HepG2 (cell line): ENCODE data around the gene PRR19. TPM values are rescaled to one million over a fixed set of nuclear protein-coding genes. Genes with fewer than 3 reads are reported as not detected.
A peak's percentile ranks its signal among the peaks of the same experiment; 100 is the strongest.

ENCODE experiments used
- ATF4 ChIP-seq, 2 experiments: fragments of 450-650 bp in 1 of 2; sonication (generic) in 1 of 2; formaldehyde crosslinking; IDR thresholded peaks; 2 replicates each; pipeline versions ENCODE4 v1.5.0 to v1.8.0; 2020 to 2022; ENCODE audit warnings: mild to moderate bottlenecking in 1 of 2, missing genetic modification reagents in 1 of 2
- FOXP1 ChIP-seq, 2 experiments: fragments of 450-650 bp in 1 of 2; IDR thresholded peaks; 2 replicates each; pipeline ENCODE4 v1.6.1; 2017 to 2018; ENCODE audit warnings: antibody characterized with exemption in 1 of 2
- GABPA ChIP-seq, 2 experiments: IDR thresholded peaks; 2 replicates each; pipeline ENCODE4 v1.6.1; 2011 to 2016; ENCODE audit warnings: low read depth in 2 of 2, low read length in 1 of 2, missing biosample characterization in 1 of 2, missing genetic modification characterization in 1 of 2
- HNRNPK ChIP-seq: fragments of 200-400 bp; formaldehyde crosslinking; IDR thresholded peaks from 2 replicates; pipeline ENCODE4 v1.6.1; 2018; ENCODE audit warnings: low read length, low read depth, moderate library complexity, mild to moderate bottlenecking; ENCODE audit not compliant: poor library complexity, severe bottlenecking
- KLF15 ChIP-seq: sonication (generic); formaldehyde crosslinking; IDR thresholded peaks from 2 replicates; pipeline ENCODE4 v1.8.1; 2023; ENCODE audit warnings: borderline replicate concordance, mild to moderate bottlenecking, inconsistent platforms, missing genetic modification reagents, mixed read lengths
- NFE2 ChIP-seq: sonication (generic); formaldehyde crosslinking; IDR thresholded peaks from 2 replicates; pipeline ENCODE4 v1.4.0; 2020; ENCODE audit warnings: missing genetic modification reagents
- NFKBIZ ChIP-seq: IDR thresholded peaks from 2 replicates; pipeline ENCODE4 v1.6.1; 2018; ENCODE audit warnings: missing genetic modification reagents, missing compliant biosample characterization
- PAWR ChIP-seq: sonication (generic); formaldehyde crosslinking; IDR thresholded peaks from 2 replicates; pipeline ENCODE4 v1.4.0; 2020; ENCODE audit warnings: missing genetic modification reagents, mild to moderate bottlenecking, borderline replicate concordance
- PPARG ChIP-seq: conservative IDR thresholded peaks from 2 replicates; pipeline ENCODE4 v1.6.1; 2016; ENCODE audit warnings: missing biosample characterization, missing genetic modification reagents
- THRA ChIP-seq: sonication (generic); formaldehyde crosslinking; IDR thresholded peaks from 2 replicates; pipeline ENCODE4 v1.4.0; 2020; ENCODE audit warnings: missing genetic modification reagents, borderline replicate concordance
- TRIM24 ChIP-seq: sonication (generic); formaldehyde crosslinking; IDR thresholded peaks from 2 replicates; pipeline ENCODE4 v1.8.0; 2022; ENCODE audit warnings: mild to moderate bottlenecking, missing genetic modification reagents
- ZC3H13 ChIP-seq: sonication (generic); formaldehyde crosslinking; IDR thresholded peaks from 2 replicates; pipeline ENCODE4 v1.8.1; 2023; ENCODE audit warnings: mild to moderate bottlenecking, missing genetic modification reagents, moderate library complexity
- ZIK1 ChIP-seq: sonication (generic); formaldehyde crosslinking; IDR thresholded peaks from 2 replicates; pipeline ENCODE4 v1.5.0; 2020; ENCODE audit warnings: mild to moderate bottlenecking, low read depth, missing genetic modification reagents, borderline replicate concordance
- ZKSCAN5 ChIP-seq: sonication (generic); formaldehyde crosslinking; IDR thresholded peaks from 2 replicates; pipeline ENCODE4 v1.5.1; 2020; ENCODE audit warnings: mild to moderate bottlenecking, missing genetic modification reagents
- ZNF230 ChIP-seq: sonication (generic); formaldehyde crosslinking; IDR thresholded peaks from 2 replicates; pipeline ENCODE4 v1.4.0; 2020; ENCODE audit warnings: mild to moderate bottlenecking, missing genetic modification reagents
- ZNF331 ChIP-seq: sonication (generic); formaldehyde crosslinking; IDR thresholded peaks from 2 replicates; pipeline ENCODE4 v1.4.0; 2020; ENCODE audit warnings: missing genetic modification reagents
- ZNF569 ChIP-seq: sonication (generic); formaldehyde crosslinking; IDR thresholded peaks from 2 replicates; pipeline ENCODE4 v1.5.0; 2020; ENCODE audit warnings: mild to moderate bottlenecking, missing genetic modification reagents, moderate library complexity, borderline replicate concordance
- ZNF788 ChIP-seq: sonication (generic); formaldehyde crosslinking; IDR thresholded peaks from 2 replicates; pipeline ENCODE4 v1.5.0; 2020; ENCODE audit warnings: mild to moderate bottlenecking, missing genetic modification reagents, borderline replicate concordance
- ZSCAN21 ChIP-seq: sonication (generic); formaldehyde crosslinking; IDR thresholded peaks from 2 replicates; pipeline ENCODE4 v1.8.0; 2022; ENCODE audit warnings: mild to moderate bottlenecking, missing genetic modification reagents, moderate library complexity, borderline replicate concordance
- polyA plus RNA-seq, 8 experiments: library from polyadenylated mRNA; depleted of rRNA in 3 of 8; stranded (reverse) in 7 of 8; unstranded in 1 of 8; fragments of >200 nt; fragmentation: Illumina TruSeq in 4 of 8; extraction: Trizol in 4 of 8; gene quantifications; 2 replicates each; pipeline versions ENCODE4 v1.2.1 to v1.2.3, GENCODE V29; 2011 to 2016; ENCODE audit warnings: low read depth in 4 of 8, missing spikeins in 1 of 8, mixed read lengths in 1 of 8; ENCODE audit not compliant: insufficient read depth in 1 of 8
- total RNA-seq, 5 experiments: library from RNA; depleted of rRNA; stranded (reverse); fragments of >200 nt; fragmentation: Illumina TruSeq; extraction: Trizol; gene quantifications; 2 replicates each; pipeline ENCODE4 v1.2.3, GENCODE V29; 2016; ENCODE audit warnings: low read depth in 1 of 5
- TF ChIP-seq, protein P1 (sequence below): sonication (generic); formaldehyde crosslinking; IDR thresholded peaks from 2 replicates; pipeline ENCODE4 v1.8.1; 2023; ENCODE audit warnings: mild to moderate bottlenecking, moderate library complexity, missing genetic modification reagents
- TF ChIP-seq, protein P2 (sequence below): sonication (generic); formaldehyde crosslinking; IDR thresholded peaks from 2 replicates; pipeline ENCODE4 v1.4.0; 2020; ENCODE audit warnings: missing genetic modification reagents, borderline replicate concordance

PRR19 gene
- total and polyA plus RNA-seq, 2 of the 13 experiments (the other 11 are each of a cell fraction or from before 2014, with no cell fraction given): 0.21 to 0.33 TPM

DNA sequence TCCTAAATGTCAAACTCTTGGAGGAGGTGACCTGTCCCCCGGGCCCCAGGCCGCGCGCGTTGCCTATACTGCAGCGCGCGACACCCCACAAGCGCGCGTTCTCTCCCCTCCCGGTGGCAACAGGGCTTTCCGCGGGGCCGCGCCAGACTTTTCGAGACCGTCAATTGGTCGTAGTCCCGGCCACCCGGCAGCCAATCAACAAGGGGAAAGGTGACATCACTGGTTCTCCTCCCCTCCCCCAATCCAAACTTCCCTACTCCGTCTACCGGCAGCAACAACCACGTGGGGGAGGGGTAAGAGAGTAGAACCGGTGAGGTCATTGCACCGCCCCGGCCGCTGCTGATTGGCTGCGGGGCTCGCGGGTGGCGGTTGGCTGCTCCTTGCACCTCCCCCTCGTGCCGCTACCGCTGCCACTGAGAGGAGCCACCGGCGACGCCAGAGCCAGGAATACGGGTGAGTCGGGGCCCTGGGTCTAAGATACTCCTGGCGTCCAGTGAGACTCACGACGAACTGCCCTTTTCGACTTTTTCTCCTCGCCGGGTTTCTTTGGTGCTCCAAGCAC is 33.7 kb upstream of the PRR19 start (continued):
- TF ChIP-seq ZSCAN21 (0 out of 2 replicates have a peak, but pooled peaks have one; percentile 55), THRA (CRISPR knock-in tag) (no peak), NFE2 (CRISPR knock-in tag) (no peak), ATF4 (CRISPR knock-in tag; IDR thresholded peaks at IDR 0.05) (peak in 1 of 2 experiments; percentile 49; a peak in 1 of 4 replicates), KLF15 (CRISPR knock-in tag) (peak; percentile 54; the same call in 1 of the 2 replicates), PPARG (CRISPR knock-in tag) (no peak), ZNF230 (CRISPR knock-in tag) (no peak), ZC3H13 (CRISPR knock-in tag) (no peak), FOXP1 (IDR thresholded peaks at IDR 0.05) (peak; percentile 52; the same call in 1 of the 2 replicates), FOXP1 (CRISPR knock-in tag; IDR thresholded peaks at IDR 0.05) (no peak; the same call in 1 of the 2 replicates), ZNF569 (CRISPR knock-in tag) (no peak), NFKBIZ (CRISPR knock-in tag) (no peak), ZKSCAN5 (CRISPR knock-in tag) (no peak), GABPA (IDR thresholded peaks at IDR 0.05; ENCODE audit: low read depth, low read length) (no peak), GABPA (CRISPR knock-in tag; IDR thresholded peaks at IDR 0.05; ENCODE audit: low read depth) (no peak), ZIK1 (CRISPR knock-in tag) (no peak), HNRNPK (no peak), TRIM24 (CRISPR knock-in tag) (no peak), ZNF788 (CRISPR knock-in tag) (no peak; the same call in 1 of the 2 replicates), ZNF331 (CRISPR knock-in tag) (0 out of 2 replicates have a peak, but pooled peaks have one; percentile 8), PAWR (CRISPR knock-in tag) (no peak)
- TF ChIP-seq, protein P1, sequence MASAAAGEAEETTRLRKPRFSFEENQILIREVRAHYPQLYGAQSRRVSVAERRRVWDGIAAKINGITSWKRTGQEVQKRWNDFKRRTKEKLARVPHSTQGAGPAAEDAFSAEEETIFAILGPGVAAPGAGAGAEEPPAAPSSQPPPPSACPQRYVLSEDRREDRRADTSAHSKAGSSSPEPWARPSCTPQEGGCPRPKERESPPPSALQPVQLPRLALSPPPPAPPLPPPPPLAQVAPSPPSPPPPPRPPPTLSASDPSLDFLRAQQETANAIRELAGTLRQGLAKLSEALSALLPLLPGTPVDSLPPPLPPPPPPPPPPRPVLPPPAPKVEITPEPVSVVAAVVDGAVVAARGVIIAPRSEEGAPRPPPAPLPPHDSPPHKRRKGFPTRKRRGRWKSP: 0 out of 2 replicates have a peak, but pooled peaks have one; percentile 65
- TF ChIP-seq, protein P2, sequence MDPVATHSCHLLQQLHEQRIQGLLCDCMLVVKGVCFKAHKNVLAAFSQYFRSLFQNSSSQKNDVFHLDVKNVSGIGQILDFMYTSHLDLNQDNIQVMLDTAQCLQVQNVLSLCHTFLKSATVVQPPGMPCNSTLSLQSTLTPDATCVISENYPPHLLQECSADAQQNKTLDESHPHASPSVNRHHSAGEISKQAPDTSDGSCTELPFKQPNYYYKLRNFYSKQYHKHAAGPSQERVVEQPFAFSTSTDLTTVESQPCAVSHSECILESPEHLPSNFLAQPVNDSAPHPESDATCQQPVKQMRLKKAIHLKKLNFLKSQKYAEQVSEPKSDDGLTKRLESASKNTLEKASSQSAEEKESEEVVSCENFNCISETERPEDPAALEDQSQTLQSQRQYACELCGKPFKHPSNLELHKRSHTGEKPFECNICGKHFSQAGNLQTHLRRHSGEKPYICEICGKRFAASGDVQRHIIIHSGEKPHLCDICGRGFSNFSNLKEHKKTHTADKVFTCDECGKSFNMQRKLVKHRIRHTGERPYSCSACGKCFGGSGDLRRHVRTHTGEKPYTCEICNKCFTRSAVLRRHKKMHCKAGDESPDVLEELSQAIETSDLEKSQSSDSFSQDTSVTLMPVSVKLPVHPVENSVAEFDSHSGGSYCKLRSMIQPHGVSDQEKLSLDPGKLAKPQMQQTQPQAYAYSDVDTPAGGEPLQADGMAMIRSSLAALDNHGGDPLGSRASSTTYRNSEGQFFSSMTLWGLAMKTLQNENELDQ (CRISPR knock-in tag): no peak
